Stimulated activated CD4-positive, alpha-beta T cell treated with anti-CD3 and anti-CD28 coated beads, Interleukin-15, amount 100 ng/mL, for 24 hours (primary cell): ENCODE measurements around the gene LYRM2.

Experiments
- DNase-seq: peaks from one replicate; pipeline ENCODE4 v3.0.0-alpha.2; 2020

Gene LYRM2

GRCh38 chr6:89590133-89590532 lies 48.4 kb downstream of the LYRM2 start:
- no peak for DNase-seq

GRCh38 chr6:89589297-89590025 lies 49.1 kb downstream of the LYRM2 start:
- no peak for DNase-seq

- no peak for DNase-seq
Observed at GRCh38 chr6:89585154-89585553, 53.4 kb downstream of the LYRM2 start.

- no peak for DNase-seq
Observed at GRCh38 chr6:89584539-89584938, 54.0 kb downstream of the LYRM2 start.

GRCh38 chr6:89583559-89583958 lies 55.0 kb downstream of the LYRM2 start:
- no peak for DNase-seq

GRCh38 chr6:89582669-89583325 lies 55.8 kb downstream of the LYRM2 start:
- DNase-seq: no peak

- DNase-seq: no peak
Observed at GRCh38 chr6:89581689-89582088, 56.9 kb downstream of the LYRM2 start.

GRCh38 chr6:89580997-89581666 lies 57.4 kb downstream of the LYRM2 start:
- DNase-seq: no peak

GRCh38 chr6:89575562-89575960 lies 63.0 kb downstream of the LYRM2 start:
- no peak for DNase-seq

- no peak for DNase-seq
Observed at GRCh38 chr6:89574910-89575561, 63.5 kb downstream of the LYRM2 start.

GRCh38 chr6:89567630-89568390 lies 70.7 kb downstream of the LYRM2 start:
- no peak for DNase-seq

GRCh38 chr6:89566930-89567629 lies 71.5 kb downstream of the LYRM2 start:
- no peak for DNase-seq

GRCh38 chr6:89566008-89566800 lies 72.3 kb downstream of the LYRM2 start:
- no peak for DNase-seq

GRCh38 chr6:89564752-89565427 lies 73.7 kb downstream of the LYRM2 start:
- no peak for DNase-seq

GRCh38 chr6:89563866-89564265 lies 74.7 kb downstream of the LYRM2 start:
- DNase-seq: no peak

- no peak for DNase-seq
Observed at GRCh38 chr6:89562093-89562973, 76.2 kb downstream of the LYRM2 start.

- DNase-seq: no peak
Observed at GRCh38 chr6:89559487-89559886, 79.1 kb downstream of the LYRM2 start.

- DNase-seq: no peak
Observed at GRCh38 chr6:89555806-89556205, 82.7 kb downstream of the LYRM2 start.

GRCh38 chr6:89555031-89555430 lies 83.5 kb downstream of the LYRM2 start:
- DNase-seq: no peak

- DNase-seq: no peak
Observed at GRCh38 chr6:89554106-89554505, 84.4 kb downstream of the LYRM2 start.
